CD8-positive, alpha-beta memory T cell (primary cell): ENCODE data around the gene CHP1. TPM values are rescaled to one million over a fixed set of nuclear protein-coding genes. Genes with fewer than 3 reads are reported as not detected.

Experiments used
- CTCF ChIA-PET: fragments of 350-600 bp; sonication (Branson Sonifier 250); formaldehyde crosslinking; loops from one replicate; lab custom pipeline; 2021; ENCODE audit warnings: antibody characterized with exemption; lab: Charles Lee
- POLR2A ChIA-PET: fragments of 350-600 bp; sonication (Branson Sonifier 250); formaldehyde crosslinking; loops from one replicate; lab custom pipeline; 2021; ENCODE audit warnings: antibody characterized with exemption; lab: Charles Lee
- DNase-seq, 5 donors: peaks; one replicate each; pipeline versions ENCODE4 v3.0.0 to v3.0.0-alpha.2; 2020 to 2022; ENCODE audit warnings: mixed read lengths in 1 of 5
- H3K27ac ChIP-seq: one replicate; pipeline ENCODE4 v1.7.0; 2013; ENCODE audit warnings: low read depth, mild to moderate bottlenecking, low read length, moderate library complexity
- H3K27me3 ChIP-seq: 2 replicates; pipeline ENCODE4 v1.7.0; 2013; ENCODE audit warnings: low read length, mild to moderate bottlenecking; ENCODE audit not compliant: insufficient read depth, poor library complexity, severe bottlenecking
- H3K36me3 ChIP-seq: 2 replicates; pipeline ENCODE4 v1.7.0; 2013; ENCODE audit warnings: mild to moderate bottlenecking, low read length, moderate library complexity; ENCODE audit not compliant: insufficient read depth
- H3K4me1 ChIP-seq: 2 replicates; pipeline ENCODE4 v1.7.0; 2013; ENCODE audit warnings: mild to moderate bottlenecking, low read length, moderate library complexity; ENCODE audit not compliant: insufficient read depth
- H3K4me3 ChIP-seq: 2 replicates; pipeline ENCODE4 v1.7.0; 2013; ENCODE audit warnings: mild to moderate bottlenecking, low read length
- H3K9me3 ChIP-seq: 2 replicates; pipeline ENCODE4 v1.7.0; 2013; ENCODE audit warnings: mild to moderate bottlenecking, low read length
- H3K27ac Mint-ChIP-seq, 8 donors: one replicate each; pipeline ENCODE4 v1.8.0; 2020 to 2021; ENCODE audit warnings: mixed read lengths in 8 of 8, mild to moderate bottlenecking in 6 of 8, inconsistent platforms in 3 of 8, moderate library complexity in 3 of 8
- H3K27me3 Mint-ChIP-seq, 2 donors: one replicate each; pipeline ENCODE4 v1.8.0; 2020 to 2021; ENCODE audit warnings: mixed read lengths in 2 of 2, mild to moderate bottlenecking in 1 of 2, moderate library complexity in 1 of 2
- H3K36me3 Mint-ChIP-seq, 3 donors: one replicate each; pipeline ENCODE4 v1.8.0; 2020 to 2021; ENCODE audit warnings: mixed read lengths in 3 of 3, inconsistent platforms in 1 of 3, mild to moderate bottlenecking in 1 of 3
- H3K4me1 Mint-ChIP-seq, 3 donors: one replicate each; pipeline ENCODE4 v1.8.0; 2020 to 2021; ENCODE audit warnings: mixed read lengths in 3 of 3, inconsistent platforms in 1 of 3, mild to moderate bottlenecking in 1 of 3
- H3K4me3 Mint-ChIP-seq, 7 donors: one replicate each; pipeline ENCODE4 v1.8.0; 2020 to 2021; ENCODE audit warnings: mixed read lengths in 7 of 7, mild to moderate bottlenecking in 6 of 7, moderate library complexity in 4 of 7, inconsistent platforms in 2 of 7
- H3K9me3 Mint-ChIP-seq, 5 donors: one replicate each; pipeline ENCODE4 v1.8.0; 2020 to 2022; ENCODE audit warnings: mixed read lengths in 5 of 5, mild to moderate bottlenecking in 3 of 5, moderate library complexity in 2 of 5, inconsistent platforms in 1 of 5
- polyA plus RNA-seq: library from polyadenylated mRNA; unstranded; fragments of 300-500 nt; fragmentation: Illumina TruSeq; gene quantifications from one replicate; pipeline ENCODE4 v1.2.3, GENCODE V29; 2021
- total RNA-seq, 2 experiments: library from RNA; stranded (reverse); gene quantifications; one replicate each; pipeline ENCODE4 v1.2.3, GENCODE V29; 2021

Gene CHP1
- total and polyA plus RNA-seq, 3 experiments from 2014 or later, result 17.2 to 42.1 (median 41.6) TPM

DNA sequence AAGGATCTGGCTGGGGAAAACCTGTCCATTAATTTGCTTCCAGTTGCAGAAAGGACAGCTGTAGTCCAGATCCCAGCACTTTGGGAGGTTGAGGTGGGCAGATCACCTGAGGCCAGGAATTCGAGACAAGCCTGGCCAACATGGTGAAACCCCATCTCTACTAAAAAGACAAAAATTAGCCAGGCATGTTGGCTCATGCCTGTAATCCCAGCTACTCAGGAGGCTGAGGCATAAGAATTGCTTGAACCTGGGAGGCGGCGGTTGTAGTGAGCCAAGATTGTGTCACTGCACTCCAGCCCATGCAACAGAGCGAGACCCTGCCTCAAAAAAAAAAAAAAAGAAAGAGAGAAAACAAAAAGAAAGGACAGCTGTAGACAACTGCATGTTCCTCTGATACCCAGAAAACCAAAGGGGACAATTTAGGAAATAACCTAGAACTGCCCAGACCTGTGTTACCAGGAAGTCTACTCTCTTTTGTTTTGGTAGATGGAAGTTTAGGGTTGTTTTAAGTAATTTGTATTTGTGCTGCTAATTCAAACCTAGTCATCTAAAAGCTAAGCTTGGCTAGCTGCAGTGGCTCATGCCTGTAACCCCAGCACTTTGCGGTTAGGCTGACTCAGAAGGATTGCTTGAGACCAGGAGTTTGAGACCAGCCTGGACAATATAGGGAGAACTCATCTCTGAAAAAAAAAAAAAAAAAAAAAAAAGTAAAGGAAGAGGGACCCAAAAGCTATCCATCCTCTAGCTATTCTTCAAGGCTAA lies 23.2 kb upstream of the CHP1 start:
- no peak for DNase-seq
- no peak overlapping the region for H3K27ac Mint-ChIP-seq
- no peaks in the 10 kb centered on the region for H3K9me3 Mint-ChIP-seq
- Histone ChIP-seq H3K36me3 (no peaks in the 10 kb centered on the region), H3K9me3 (no peaks in the 10 kb centered on the region), H3K27me3 (no peaks in the 10 kb centered on the region), H3K27ac (no peak overlapping the region), H3K4me1 (no peaks in the 10 kb centered on the region), H3K4me3 (no peak overlapping the region)
- H3K36me3 Mint-ChIP-seq, result no peaks in the 10 kb centered on the region
- peaks cover 9 to 17% of the 10 kb centered on the region in 2 donors for H3K27me3 Mint-ChIP-seq
- ChIA-PET CTCF (interaction anchor here (1.3 kb wide), 1 partner anchor 10 kb away, joined by 3 read pairs; no protein-coding TSS in a partner anchor), POLR2A (interaction anchor here (0.6 kb wide), 1 partner anchor 20 kb away, joined by 4 read pairs; no protein-coding TSS in a partner anchor)
- no peaks in the 10 kb centered on the region for H3K4me1 Mint-ChIP-seq
- H3K4me3 Mint-ChIP-seq, result no peak overlapping the region

- no peaks in the 10 kb centered on the region for H3K4me1 ChIP-seq
- no peak overlapping the region for H3K27ac Mint-ChIP-seq
- H3K4me3 Mint-ChIP-seq, result no peak overlapping the region
- H3K9me3 ChIP-seq, result no peaks in the 10 kb centered on the region
- no peak for DNase-seq
- ChIA-PET POLR2A (no interaction called here), CTCF (no interaction called here)
- peaks cover 11 to 44% of the 10 kb centered on the region in 2 donors for H3K27me3 Mint-ChIP-seq
- H3K36me3 Mint-ChIP-seq, result no peaks in the 10 kb centered on the region
- no peaks in the 10 kb centered on the region for H3K36me3 ChIP-seq
- no peaks in the 10 kb centered on the region for H3K27me3 ChIP-seq
- no peak overlapping the region for H3K27ac ChIP-seq
- no peak overlapping the region for H3K4me3 ChIP-seq
- H3K4me1 Mint-ChIP-seq, result no peaks in the 10 kb centered on the region
- H3K9me3 Mint-ChIP-seq, result no peaks in the 10 kb centered on the region
These were observed 15.4 kb upstream of the CHP1 start for GRCh38 chr15:41215708-41216107.

- Histone ChIP-seq H3K9me3 (no peaks in the 10 kb centered on the region), H3K36me3 (no peaks in the 10 kb centered on the region), H3K27me3 (no peaks in the 10 kb centered on the region), H3K4me1 (no peaks in the 10 kb centered on the region), H3K4me3 (no peak overlapping the region), H3K27ac (no peak overlapping the region)
- DNase-seq, result no peak
- ChIA-PET CTCF (no interaction called here), POLR2A (no interaction called here)
- peaks cover 8 to 40% of the 10 kb centered on the region in 2 donors for H3K27me3 Mint-ChIP-seq
- H3K4me1 Mint-ChIP-seq, result no peaks in the 10 kb centered on the region
- H3K9me3 Mint-ChIP-seq, result no peaks in the 10 kb centered on the region
- no peak overlapping the region for H3K4me3 Mint-ChIP-seq
- no peak overlapping the region for H3K27ac Mint-ChIP-seq
- no peaks in the 10 kb centered on the region for H3K36me3 Mint-ChIP-seq
These were observed 12.2 kb upstream of the CHP1 start for GRCh38 chr15:41218851-41219250.

GRCh38 chr15:41219381-41219780 lies 11.7 kb upstream of the CHP1 start:
- H3K4me3 Mint-ChIP-seq, result no peak overlapping the region

GRCh38 chr15:41230345-41230649 lies 771 bp upstream of the CHP1 start:
- Mint-ChIP-seq H3K36me3 (peaks cover 0 to 9% (median 0%) of the 10 kb centered on the region in 3 donors), H3K27ac (peak overlapping the region; percentile 86 to 95 (median 94)), H3K27me3 (no peaks in the 10 kb centered on the region), H3K9me3 (no peaks in the 10 kb centered on the region), H3K4me1 (peaks cover 26 to 43% (median 36%) of the 10 kb centered on the region in 3 donors), H3K4me3 (peak overlapping the region; percentile 88 to 96 (median 90))
- Histone ChIP-seq H3K36me3 (no peaks in the 10 kb centered on the region), H3K9me3 (no peaks in the 10 kb centered on the region), H3K4me1 (peaks cover 19% of the 10 kb centered on the region), H3K27me3 (no peaks in the 10 kb centered on the region), H3K4me3 (peak overlapping the region; percentile 84), H3K27ac (no peak overlapping the region)
- no peak for DNase-seq
- POLR2A ChIA-PET, result interaction anchor here (0.7 to 1.9 kb wide), 7 partner anchors 39 to 535 kb away, joined by 3 to 11 read pairs (median 8); partner anchors contain the start of genes NUSAP1, OIP5, RAD51 and VPS18
- CTCF ChIA-PET, result interaction anchor here (0.9 to 2.5 kb wide), 7 partner anchors 9 to 336 kb away, joined by 3 to 9 read pairs (median 5); partner anchors contain the start of genes NUSAP1, OIP5 and VPS18

More at GRCh38 chr15:41219381-41219780, 11.7 kb upstream of the CHP1 start:
- Mint-ChIP-seq H3K27me3 (peaks cover 8 to 42% of the 10 kb centered on the region in 2 donors), H3K4me1 (no peaks in the 10 kb centered on the region), H3K9me3 (no peaks in the 10 kb centered on the region), H3K27ac (no peak overlapping the region), H3K36me3 (no peaks in the 10 kb centered on the region)
- no peak overlapping the region for H3K27ac ChIP-seq
- no peak for DNase-seq
- H3K4me3 ChIP-seq, result no peak overlapping the region
- ChIA-PET CTCF (no interaction called here), POLR2A (no interaction called here)
- no peaks in the 10 kb centered on the region for H3K4me1 ChIP-seq
- H3K27me3 ChIP-seq, result no peaks in the 10 kb centered on the region
- H3K9me3 ChIP-seq, result no peaks in the 10 kb centered on the region
- H3K36me3 ChIP-seq, result no peaks in the 10 kb centered on the region

GRCh38 chr15:41231422-41232226 lies 556 bp downstream of the CHP1 start:
- H3K9me3 ChIP-seq, result no peaks in the 10 kb centered on the region
- peak overlapping the region; percentile 84 for H3K27ac ChIP-seq
- Mint-ChIP-seq H3K27me3 (no peaks in the 10 kb centered on the region), H3K36me3 (peaks cover 0 to 9% (median 0%) of the 10 kb centered on the region in 3 donors), H3K27ac (peak overlapping the region; percentile 93 to 98 (median 94)), H3K4me3 (peak overlapping the region; percentile 88 to 96 (median 90)), H3K9me3 (no peaks in the 10 kb centered on the region), H3K4me1 (peaks cover 26 to 49% (median 36%) of the 10 kb centered on the region in 3 donors)
- CTCF ChIA-PET, result interaction anchor here (0.6 to 2.5 kb wide), 15 partner anchors 9 to 373 kb away, joined by 3 to 9 read pairs (median 4); partner anchors contain the start of genes INO80, NUSAP1, OIP5 and VPS18
- peak overlapping the region; percentile 84 for H3K4me3 ChIP-seq
- no peak for DNase-seq
- H3K36me3 ChIP-seq, result no peaks in the 10 kb centered on the region
- H3K4me1 ChIP-seq, result peaks cover 19% of the 10 kb centered on the region
- no peaks in the 10 kb centered on the region for H3K27me3 ChIP-seq
- POLR2A ChIA-PET, result interaction anchor here (0.6 to 1.9 kb wide), 11 partner anchors 38 to 1169 kb away, joined by 3 to 11 read pairs (median 3); partner anchors contain the start of genes INO80, NUSAP1, OIP5 and RAD51

- H3K27ac ChIP-seq, result no peak overlapping the region
- ChIA-PET POLR2A (no interaction called here), CTCF (no interaction called here)
- H3K36me3 Mint-ChIP-seq, result peaks cover 0 to 12% (median 0%) of the 10 kb centered on the region in 3 donors
- peaks cover 26 to 49% (median 39%) of the 10 kb centered on the region in 3 donors for H3K4me1 Mint-ChIP-seq
- H3K9me3 Mint-ChIP-seq, result no peaks in the 10 kb centered on the region
- H3K27me3 ChIP-seq, result no peaks in the 10 kb centered on the region
- peaks cover 19% of the 10 kb centered on the region for H3K4me1 ChIP-seq
- no peak overlapping the region for H3K4me3 ChIP-seq
- H3K27ac Mint-ChIP-seq, result peak overlapping the region in 1 of 8 donors; percentile 18
- no peak for DNase-seq
- no peaks in the 10 kb centered on the region for H3K9me3 ChIP-seq
- H3K36me3 ChIP-seq, result no peaks in the 10 kb centered on the region
- H3K4me3 Mint-ChIP-seq, result peak overlapping the region in 1 of 7 donors; percentile 90
- no peaks in the 10 kb centered on the region for H3K27me3 Mint-ChIP-seq
These were observed 2.3 kb downstream of the CHP1 start for GRCh38 chr15:41233367-41233771.
